SK-N-SH (cell line): Measurements from ENCODE around the gene DRGX. TPM values are rescaled to one million over a fixed set of nuclear protein-coding genes. Genes with fewer than 3 reads are reported as not detected.

Experiments
- CTCF ChIA-PET: fragments of 300-600, 350-600 bp; formaldehyde crosslinking; extraction: SDS; loops from one replicate; lab custom pipeline; 2021; lab: Yijun Ruan, JAX
- POLR2A ChIA-PET: fragments of 350-600 bp; sonication (Branson Sonifier 250); formaldehyde crosslinking; extraction: SDS; loops from one replicate; lab custom pipeline; 2020; ENCODE audit warnings: antibody characterized with exemption, inconsistent platforms; lab: Yijun Ruan, JAX
- DNase-seq: peaks from one replicate; pipeline ENCODE4 v3.0.0; 2012
- H2AFZ ChIP-seq: fragments of 200-600 bp; sonication (generic); 2 replicates; pipeline ENCODE4 v1.8.1; 2016; ENCODE audit warnings: antibody characterized with exemption, mild to moderate bottlenecking, low read depth
- H3F3A ChIP-seq: fragments of 200-600 bp; sonication (generic); replicated peaks from 2 replicates; pipeline ENCODE3; 2016; ENCODE audit warnings: antibody characterized with exemption, mild to moderate bottlenecking; ENCODE audit not compliant: insufficient read depth
- H3K27ac ChIP-seq, 2 experiments: fragments of 200-500 bp in 1 of 2; fragments of 200-600 bp in 1 of 2; sonication (Bioruptor generic) in 1 of 2; sonication (generic), shearing (Covaris generic) in 1 of 2; 2 replicates each; pipeline versions ENCODE4 v1.5.1 to v1.6.1; 2014 to 2016; ENCODE audit warnings: low read depth in 2 of 2, inconsistent platforms in 1 of 2, low read length in 1 of 2, mild to moderate bottlenecking in 1 of 2, mixed read lengths in 1 of 2
- H3K27me3 ChIP-seq: fragments of 200-600 bp; sonication (generic), shearing (Covaris generic); 2 replicates; pipeline ENCODE4 v1.6.1; 2016; ENCODE audit warnings: mixed run types; ENCODE audit not compliant: insufficient read depth
- H3K36me3 ChIP-seq, 2 experiments: fragments of 200-500 bp in 1 of 2; fragments of 200-600 bp in 1 of 2; sonication (Bioruptor generic) in 1 of 2; sonication (generic) in 1 of 2; replicated peaks in 1 of 2; 2 replicates each; pipeline versions ENCODE3 to v1.5.1; 2014 to 2016; ENCODE audit warnings: low read length in 1 of 2, mild to moderate bottlenecking in 1 of 2; ENCODE audit not compliant: insufficient read depth in 2 of 2, control insufficient read depth in 1 of 2
- H3K4me1 ChIP-seq, 2 experiments: fragments of 200-500 bp in 1 of 2; fragments of 200-600 bp in 1 of 2; sonication (Bioruptor generic) in 1 of 2; sonication (generic), shearing (Covaris generic) in 1 of 2; 2 replicates each; pipeline versions ENCODE4 v1.5.1 to v1.6.1; 2014 to 2016; ENCODE audit warnings: low read depth in 1 of 2, low read length in 1 of 2, mixed run types in 1 of 2; ENCODE audit not compliant: insufficient read depth in 2 of 2, control insufficient read depth in 1 of 2
- H3K4me2 ChIP-seq: fragments of 200-600 bp; sonication (generic), shearing (Covaris generic); 2 replicates; pipeline ENCODE4 v1.6.1; 2017; ENCODE audit warnings: mixed run types
- H3K4me3 ChIP-seq, 2 experiments: fragments of 200-500 bp in 1 of 2; fragments of 200-600 bp in 1 of 2; sonication (Bioruptor generic) in 1 of 2; sonication (generic), shearing (Covaris generic) in 1 of 2; 2 replicates each; pipeline versions ENCODE4 v1.5.1 to v1.8.1; 2014 to 2016; ENCODE audit warnings: low read depth in 2 of 2, inconsistent platforms in 1 of 2, low read length in 1 of 2, mild to moderate bottlenecking in 1 of 2, mixed read lengths in 1 of 2, moderate library complexity in 1 of 2
- H3K79me2 ChIP-seq: fragments of 200-600 bp; sonication (generic); 2 replicates; pipeline ENCODE4 v1.8.1; 2017; ENCODE audit warnings: mild to moderate bottlenecking; ENCODE audit not compliant: insufficient read depth
- H3K9ac ChIP-seq: fragments of 200-600 bp; sonication (generic); 2 replicates; pipeline ENCODE4 v1.6.1; 2017; ENCODE audit warnings: mixed run types
- H3K9me2 ChIP-seq: fragments of 200-600 bp; sonication (generic); 2 replicates; pipeline ENCODE4 v1.6.1; 2017; ENCODE audit warnings: mixed run types
- H3K9me3 ChIP-seq: fragments of 200-600 bp; sonication (generic); 2 replicates; pipeline ENCODE4 v1.6.1; 2017; ENCODE audit warnings: mixed run types, mild to moderate bottlenecking, moderate library complexity
- H4K20me1 ChIP-seq: fragments of 200-600 bp; sonication (generic); 2 replicates; pipeline ENCODE4 v1.6.1; 2017; ENCODE audit warnings: mild to moderate bottlenecking, mixed run types; ENCODE audit not compliant: insufficient read depth
- CTCF ChIP-seq: fragments of 200-600 bp; sonication (generic); IDR thresholded peaks from 2 replicates; pipeline ENCODE4 v1.6.1; 2017; ENCODE audit warnings: antibody characterized with exemption, mild to moderate bottlenecking, moderate library complexity
- ELF1 ChIP-seq: IDR thresholded peaks from 2 replicates; pipeline ENCODE4 v1.4.0; 2012
- EP300 ChIP-seq, 2 experiments: IDR thresholded peaks; 2 replicates each; pipeline versions ENCODE4 v1.4.0 to v1.6.1; 2012; ENCODE audit warnings: borderline replicate concordance in 1 of 2, low read depth in 1 of 2, low read length in 1 of 2
- FOSL2 ChIP-seq: IDR thresholded peaks from 2 replicates; pipeline ENCODE4 v1.4.0; 2012; ENCODE audit warnings: low read depth, mild to moderate bottlenecking, moderate library complexity, borderline replicate concordance
- FOXM1 ChIP-seq: IDR thresholded peaks from 2 replicates; pipeline ENCODE4 v1.4.0; 2012; ENCODE audit warnings: low read depth, mild to moderate bottlenecking
- GATA2 ChIP-seq: sonication (generic); formaldehyde crosslinking; IDR thresholded peaks from 2 replicates; pipeline ENCODE4 v1.5.0; 2020; ENCODE audit warnings: mild to moderate bottlenecking, missing genetic modification reagents
- MAX ChIP-seq: IDR thresholded peaks from 2 replicates; pipeline ENCODE4 v1.4.0; 2012; ENCODE audit warnings: low read depth
- MEF2A ChIP-seq: IDR thresholded peaks from 2 replicates; pipeline ENCODE4 v1.4.0; 2012; ENCODE audit warnings: low read depth, borderline replicate concordance
- MXI1 ChIP-seq: IDR thresholded peaks from 2 replicates; pipeline ENCODE4 v1.6.1; 2012; ENCODE audit warnings: mild to moderate bottlenecking, low read depth, low read length, improper control_type of control experiment
- NFIC ChIP-seq: IDR thresholded peaks from 2 replicates; pipeline ENCODE4 v1.4.0; 2012; ENCODE audit warnings: borderline replicate concordance
- NRF1 ChIP-seq: IDR thresholded peaks from 2 replicates; pipeline ENCODE4 v1.6.1; 2012; ENCODE audit warnings: low read depth, mild to moderate bottlenecking, low read length
- POLR2AphosphoS5 ChIP-seq: IDR thresholded peaks from 2 replicates; pipeline ENCODE4 v1.6.1; 2012; ENCODE audit warnings: low read depth, low read length
- RAD21 ChIP-seq: IDR thresholded peaks from 2 replicates; pipeline ENCODE4 v1.6.1; 2012; ENCODE audit warnings: mild to moderate bottlenecking, low read length
- RXRA ChIP-seq: IDR thresholded peaks from 2 replicates; pipeline ENCODE4 v1.4.0; 2012; ENCODE audit warnings: low read depth, mild to moderate bottlenecking, borderline replicate concordance
- SMC3 ChIP-seq: IDR thresholded peaks from 2 replicates; pipeline ENCODE4 v1.6.1; 2012; ENCODE audit warnings: low read depth, low read length, improper control_type of control experiment
- TAF1 ChIP-seq: IDR thresholded peaks from 2 replicates; pipeline ENCODE4 v1.6.1; 2012; ENCODE audit warnings: low read depth, mild to moderate bottlenecking, low read length, moderate library complexity, borderline replicate concordance
- TCF12 ChIP-seq: IDR thresholded peaks from 2 replicates; pipeline ENCODE4 v1.4.0; 2012
- USF1 ChIP-seq: IDR thresholded peaks from 2 replicates; pipeline ENCODE4 v1.4.0; 2012; ENCODE audit warnings: low read depth, borderline replicate concordance
- USF2 ChIP-seq: fragments of 150-350 bp; IDR thresholded peaks from 2 replicates; pipeline ENCODE4 v1.6.1; 2017; ENCODE audit warnings: antibody characterized with exemption, low read length, low read depth, borderline replicate concordance
- YY1 ChIP-seq: IDR thresholded peaks from 2 replicates; pipeline ENCODE4 v1.4.0; 2012; ENCODE audit warnings: low read depth, mild to moderate bottlenecking
- WGBS: methylation state at CpG from one replicate; pipeline ENCODE4 v1.1.6; 2017; ENCODE audit warnings: low lambda C conversion rate; 5-methylcytosine and 5-hydroxymethylcytosine counted together
- polyA plus RNA-seq, 3 experiments: library from polyadenylated mRNA; depleted of rRNA; stranded (reverse); fragments of >200 nt; gene quantifications; 2 replicates each; pipeline ENCODE4 v1.2.3, GENCODE V29; 2012

The DRGX gene
- polyA plus RNA-seq, 1 of the 3 experiments (the other 2 are of a cell fraction): not detected

GRCh38 chr10:49335364-49335972 lies 60.4 kb downstream of the DRGX start:
- H3K27ac ChIP-seq: no peak overlapping the region
- TF ChIP-seq ELF1 (no peak), USF2 (no peak), GATA2 (CRISPR knock-in tag) (no peak), POLR2AphosphoS5 (no peak)
- no peaks in the 10 kb centered on the region for H3K9me3 ChIP-seq
- no peak overlapping the region for H3K4me2 ChIP-seq
- no peaks in the 10 kb centered on the region for H3K79me2 ChIP-seq
- H3K27me3 ChIP-seq: no peaks in the 10 kb centered on the region
- H3F3A ChIP-seq: no peaks in the 10 kb centered on the region
- H3K4me3 ChIP-seq: no peak overlapping the region
- no peaks in the 10 kb centered on the region; a peak in 1 of 4 replicates for H3K4me1 ChIP-seq
- ChIA-PET CTCF (no interaction called here), POLR2A (no interaction called here)
- WGBS: 53% methylated on average over 1 of the region's 1 CpG
- no peak for DNase-seq
- H3K9ac ChIP-seq: no peak overlapping the region
- H3K36me3 ChIP-seq: no peaks in the 10 kb centered on the region
- no peaks in the 10 kb centered on the region for H3K9me2 ChIP-seq
- no peak overlapping the region for H2AFZ ChIP-seq
- no peaks in the 10 kb centered on the region for H4K20me1 ChIP-seq

GRCh38 chr10:49334964-49335363 lies 60.9 kb downstream of the DRGX start:
- no peak overlapping the region for H3K9ac ChIP-seq
- H3K36me3 ChIP-seq: no peaks in the 10 kb centered on the region
- TF ChIP-seq CTCF (no peak), NFIC (no peak), FOXM1 (no peak), EP300 (IDR thresholded peaks at IDR 0.05; ENCODE audit: borderline replicate concordance in 1 of 2, low read depth in 1 of 2, low read length in 1 of 2) (no peak), RAD21 (no peak), RXRA (no peak), POLR2AphosphoS5 (no peak), USF2 (no peak), MEF2A (no peak), FOSL2 (no peak), YY1 (no peak), NRF1 (no peak), USF1 (no peak), SMC3 (no peak), TAF1 (no peak), ELF1 (no peak), TCF12 (no peak), MAX (no peak), MXI1 (no peak)
- no peaks in the 10 kb centered on the region; a peak in 1 of 4 replicates for H3K4me1 ChIP-seq
- H3K9me3 ChIP-seq: no peaks in the 10 kb centered on the region
- H3K27ac ChIP-seq: no peak overlapping the region
- no peaks in the 10 kb centered on the region for H3K27me3 ChIP-seq
- H3K4me2 ChIP-seq: no peak overlapping the region
- ChIA-PET POLR2A (no interaction called here), CTCF (no interaction called here)
- H3K4me3 ChIP-seq: no peak overlapping the region
- H4K20me1 ChIP-seq: no peaks in the 10 kb centered on the region
- H3K79me2 ChIP-seq: no peaks in the 10 kb centered on the region
- no peaks in the 10 kb centered on the region for H3K9me2 ChIP-seq
- H3F3A ChIP-seq: no peaks in the 10 kb centered on the region
- no peak for DNase-seq
- no peak overlapping the region for H2AFZ ChIP-seq
